BJ (cell line): ENCODE measurements around the gene TAS2R7. TPM values are rescaled to one million over a fixed set of nuclear protein-coding genes. Genes with fewer than 3 reads are reported as not detected.

Experiments used
- CTCF ChIA-PET: fragments of 350-600 bp; formaldehyde crosslinking; extraction: SDS; loops from one replicate; lab custom pipeline; 2021; ENCODE audit warnings: antibody characterized with exemption, inconsistent platforms; lab: Yijun Ruan, JAX
- POLR2A ChIA-PET: fragments of 300-600 bp; sonication (Branson Sonifier 250); formaldehyde crosslinking; extraction: SDS; loops from one replicate; lab custom pipeline; 2021; ENCODE audit warnings: antibody characterized with exemption; lab: Charles Lee
- DNase-seq: peaks from one replicate; pipeline ENCODE4 v3.0.0-alpha.2; 2011; ENCODE audit warnings: low read depth
- H3K27me3 ChIP-seq: 2 replicates; pipeline ENCODE4 v1.6.0; 2011; ENCODE audit warnings: low read length; ENCODE audit not compliant: control insufficient read depth, insufficient read depth
- H3K36me3 ChIP-seq: 2 replicates; pipeline ENCODE4 v1.5.1; 2011; ENCODE audit warnings: low read length; ENCODE audit not compliant: control insufficient read depth, insufficient read depth
- H3K4me3 ChIP-seq: 2 replicates; pipeline ENCODE4 v1.5.1; 2011; ENCODE audit warnings: low read depth, mild to moderate bottlenecking, control low read depth, low read length
- polyA plus RNA-seq: library from polyadenylated mRNA; depleted of rRNA; stranded (reverse); fragments of >200 nt; gene quantifications from 2 replicates; pipeline ENCODE4 v1.2.3, GENCODE V29; 2011
- TF ChIP-seq, protein P1 (sequence below): IDR thresholded peaks from 2 replicates; pipeline ENCODE4 v1.5.1; 2011; ENCODE audit warnings: low read depth, mild to moderate bottlenecking, control low read depth, inconsistent platforms, low read length, moderate library complexity; ENCODE audit not compliant: insufficient read depth

The TAS2R7 gene
- polyA plus RNA-seq, 1 experiment, result not detected

DNA sequence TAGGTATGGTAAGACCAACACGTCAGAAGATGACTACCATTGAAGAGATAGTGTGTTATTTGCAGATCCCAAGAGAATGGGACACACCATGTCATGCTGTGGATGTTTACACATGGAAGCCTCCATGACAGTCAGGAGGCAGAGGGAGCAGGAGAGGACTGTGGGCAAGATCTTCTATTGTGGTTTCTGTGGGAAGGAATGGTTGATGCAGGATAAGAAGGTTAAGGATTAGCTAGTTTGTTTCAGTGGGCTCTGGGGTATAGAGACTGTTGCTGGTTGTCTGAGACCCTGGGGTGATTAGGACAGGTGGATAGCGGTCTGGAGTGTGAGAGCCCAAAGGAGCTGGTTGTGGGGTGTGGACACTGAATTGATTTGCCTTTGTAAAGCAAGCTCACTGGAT, 23.3 kb downstream of the TAS2R7 start:
- no peak for DNase-seq
- Histone ChIP-seq H3K4me3 (no peak overlapping the region), H3K36me3 (no peaks in the 10 kb centered on the region), H3K27me3 (no peaks in the 10 kb centered on the region; the same call in 1 of the 2 replicates)
- TF ChIP-seq, protein P1, sequence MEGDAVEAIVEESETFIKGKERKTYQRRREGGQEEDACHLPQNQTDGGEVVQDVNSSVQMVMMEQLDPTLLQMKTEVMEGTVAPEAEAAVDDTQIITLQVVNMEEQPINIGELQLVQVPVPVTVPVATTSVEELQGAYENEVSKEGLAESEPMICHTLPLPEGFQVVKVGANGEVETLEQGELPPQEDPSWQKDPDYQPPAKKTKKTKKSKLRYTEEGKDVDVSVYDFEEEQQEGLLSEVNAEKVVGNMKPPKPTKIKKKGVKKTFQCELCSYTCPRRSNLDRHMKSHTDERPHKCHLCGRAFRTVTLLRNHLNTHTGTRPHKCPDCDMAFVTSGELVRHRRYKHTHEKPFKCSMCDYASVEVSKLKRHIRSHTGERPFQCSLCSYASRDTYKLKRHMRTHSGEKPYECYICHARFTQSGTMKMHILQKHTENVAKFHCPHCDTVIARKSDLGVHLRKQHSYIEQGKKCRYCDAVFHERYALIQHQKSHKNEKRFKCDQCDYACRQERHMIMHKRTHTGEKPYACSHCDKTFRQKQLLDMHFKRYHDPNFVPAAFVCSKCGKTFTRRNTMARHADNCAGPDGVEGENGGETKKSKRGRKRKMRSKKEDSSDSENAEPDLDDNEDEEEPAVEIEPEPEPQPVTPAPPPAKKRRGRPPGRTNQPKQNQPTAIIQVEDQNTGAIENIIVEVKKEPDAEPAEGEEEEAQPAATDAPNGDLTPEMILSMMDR, result no peak
- ChIA-PET POLR2A (no interaction called here), CTCF (interaction anchor here (1.5 kb wide), 1 partner anchor 709 kb away, joined by 5 read pairs; no protein-coding TSS in a partner anchor)

DNA sequence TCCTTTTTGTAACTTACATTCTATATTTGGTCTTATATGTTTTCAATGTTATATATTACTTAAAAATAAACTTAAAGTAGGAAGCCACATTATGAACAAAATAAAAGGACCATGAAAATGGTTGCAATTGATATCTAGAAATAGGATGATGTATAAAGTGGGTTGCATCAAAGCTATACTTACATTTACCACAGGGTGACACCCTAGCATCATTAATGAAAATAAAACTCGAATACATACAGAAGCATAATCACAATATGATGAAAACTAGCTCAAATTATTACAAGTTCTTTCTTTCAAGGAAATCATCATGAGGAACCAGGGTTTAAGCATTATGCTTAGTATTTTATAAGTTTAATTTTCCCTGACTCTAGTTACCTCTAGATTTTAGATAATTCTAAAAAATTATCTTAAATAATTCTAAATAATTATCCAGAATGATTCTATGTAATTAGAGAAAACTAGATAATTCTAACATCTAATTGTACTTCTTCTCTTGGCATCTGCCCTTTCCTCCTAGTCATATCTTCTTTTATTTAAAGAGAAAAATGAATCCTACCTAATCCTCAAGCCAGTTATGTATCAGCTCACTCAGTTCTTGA, 31.2 kb downstream of the TAS2R7 start:
- TF ChIP-seq, protein P1, result peak; percentile 54; the same call in 1 of the 2 replicates
- ChIA-PET CTCF (interaction anchor here (0.6 to 8.1 kb wide), 13 partner anchors 12 to 1262 kb away, joined by 3 to 72 read pairs (median 4); partner anchors contain the start of gene SMIM10L1), POLR2A (interaction anchor here (0.6 kb wide), 1 partner anchor 1262 kb away, joined by 7 read pairs; no protein-coding TSS in a partner anchor)
- no peaks in the 10 kb centered on the region for H3K36me3 ChIP-seq
- H3K4me3 ChIP-seq, result no peak overlapping the region
- H3K27me3 ChIP-seq, result peaks cover 2% of the 10 kb centered on the region
- DNase-seq, result no peak

DNA sequence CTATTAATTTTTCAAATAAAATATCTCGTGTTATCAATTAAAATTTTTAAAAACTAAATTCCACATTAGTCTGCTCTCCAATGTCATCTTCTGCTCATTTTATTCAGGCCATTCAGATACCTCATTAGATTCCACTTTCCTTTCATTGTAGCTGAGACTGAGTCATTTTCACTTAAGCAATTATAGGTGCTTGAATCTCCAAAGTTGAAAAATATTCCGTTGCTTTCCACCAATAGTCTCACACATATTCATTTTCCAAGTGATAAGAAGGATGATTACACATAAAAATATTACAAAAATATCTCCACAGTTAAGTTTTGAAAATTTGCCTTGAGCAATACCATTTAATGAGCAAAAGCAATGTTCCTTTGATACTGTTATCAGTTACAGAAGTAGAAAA, 42.8 kb downstream of the TAS2R7 start:
- CTCF ChIA-PET, result interaction anchor here (0.6 to 1.5 kb wide), 2 partner anchors 9 to 440 kb away, joined by 3 to 9 read pairs; no protein-coding TSS in a partner anchor
- TF ChIP-seq, protein P1, result no peak
- POLR2A ChIA-PET, result no interaction called here
- Histone ChIP-seq H3K4me3 (no peak overlapping the region), H3K27me3 (peaks cover 2% of the 10 kb centered on the region; the same call in 1 of the 2 replicates), H3K36me3 (no peaks in the 10 kb centered on the region)
- DNase-seq, result no peak

DNA sequence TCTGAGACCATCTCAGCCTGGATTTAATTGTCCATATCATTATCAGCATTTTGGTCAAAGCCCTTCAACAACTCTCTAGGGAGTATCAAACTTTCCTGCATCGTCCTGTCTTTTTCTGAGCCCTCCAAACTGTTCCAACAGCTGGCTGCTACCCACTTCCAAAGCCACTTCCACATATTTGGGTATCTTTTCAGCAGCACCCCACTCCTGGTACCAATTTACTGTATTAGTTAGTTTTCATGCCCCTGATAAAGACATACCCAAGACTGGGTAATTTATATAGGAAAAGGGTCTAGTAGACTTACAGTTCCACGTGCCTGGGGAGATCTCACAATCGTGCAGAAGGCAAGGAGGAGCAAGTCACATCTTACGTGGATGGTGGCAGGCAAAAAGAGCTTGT, 46.2 kb downstream of the TAS2R7 start:
- TF ChIP-seq, protein P1, result no peak

DNA sequence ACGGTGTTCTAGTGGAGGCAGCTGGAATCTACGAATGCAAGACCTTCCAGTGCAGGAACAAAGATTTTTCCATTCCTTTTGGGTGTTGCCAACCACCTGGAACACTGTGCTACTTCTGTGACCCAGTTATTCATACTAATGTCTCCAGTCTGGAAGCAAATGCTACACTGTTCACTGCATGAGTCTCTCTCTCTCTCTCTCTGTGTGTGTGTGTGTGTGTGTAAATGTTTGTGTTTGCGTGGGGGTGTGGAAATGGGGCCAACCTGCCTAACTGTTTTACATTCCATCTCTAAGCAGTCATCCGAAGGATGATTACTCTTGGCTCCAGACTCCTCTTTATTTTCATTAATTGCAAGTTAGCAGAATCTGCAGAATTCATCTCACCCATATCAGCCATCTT, 49.4 kb downstream of the TAS2R7 start:
- CTCF ChIA-PET, result interaction anchor here (0.8 to 1.1 kb wide), 2 partner anchors 15 to 514 kb away, joined by 3 read pairs; no protein-coding TSS in a partner anchor
- POLR2A ChIA-PET, result interaction anchor here (0.5 kb wide), 1 partner anchor 540 kb away, joined by 3 read pairs; no protein-coding TSS in a partner anchor

More for the DNA sequence above, 46.2 kb downstream of the TAS2R7 start:
- ChIA-PET POLR2A (no interaction called here), CTCF (no interaction called here)
- H3K4me3 ChIP-seq, result no peak overlapping the region
- H3K27me3 ChIP-seq, result no peaks in the 10 kb centered on the region
- H3K36me3 ChIP-seq, result no peaks in the 10 kb centered on the region
- DNase-seq, result no peak

More for the DNA sequence above, 49.4 kb downstream of the TAS2R7 start:
- Histone ChIP-seq H3K27me3 (no peaks in the 10 kb centered on the region), H3K4me3 (no peak overlapping the region), H3K36me3 (no peaks in the 10 kb centered on the region)
- TF ChIP-seq, protein P1, result no peak
- DNase-seq, result peak; percentile 26
